ENCODE results near the gene AZIN2.

The AZIN2 gene

GRCh38 chr1:33158366-33158765 is 77.4 kb downstream of the AZIN2 start:
- no peak for DNase-seq

GRCh38 chr1:33159577-33159976 is 78.6 kb downstream of the AZIN2 start:
- no peak for DNase-seq

- DNase-seq: no peak
Measured at GRCh38 chr1:33161061-33161681, 80.2 kb downstream of the AZIN2 start.

- no peak for DNase-seq
Measured at GRCh38 chr1:33162141-33162540, 81.2 kb downstream of the AZIN2 start.

- DNase-seq: no peak
Measured at GRCh38 chr1:33163621-33164519, 82.9 kb downstream of the AZIN2 start.

- no peak for DNase-seq
Measured at GRCh38 chr1:33165209-33165608, 84.3 kb downstream of the AZIN2 start.

GRCh38 chr1:33165809-33166208 is 84.9 kb downstream of the AZIN2 start:
- no peak for DNase-seq

GRCh38 chr1:33167650-33168447 is 86.9 kb downstream of the AZIN2 start:
- no peak for DNase-seq

GRCh38 chr1:33168556-33169289 is 87.8 kb downstream of the AZIN2 start:
- no peak for DNase-seq

GRCh38 chr1:33169290-33170055 is 88.5 kb downstream of the AZIN2 start:
- DNase-seq: no peak

Measured in activated gamma-delta T cell treated with Interleukin-2 at 50 U/mL for 16 hours (primary cell).